ENCODE measurements around the gene PDE4DIP.
"Not testable (repeated sequence)": the region's sequence is repeated elsewhere in the genome, so short reads cannot be mapped to it uniquely, and the experiment has no call there.

The PDE4DIP gene

GRCh38 chr1:149012599-149012998, 168.4 kb downstream of the PDE4DIP start:
- FAIRE-seq; DNase-seq (ENCODE audit: extremely low spot score, insufficient read length, low read depth): not testable (repeated sequence)

GRCh38 chr1:149013513-149013912, 169.3 kb downstream of the PDE4DIP start:
- not testable (repeated sequence) for DNase-seq (ENCODE audit: extremely low spot score, insufficient read length, low read depth); FAIRE-seq

- FAIRE-seq; DNase-seq (ENCODE audit: extremely low spot score, insufficient read length, low read depth): not testable (repeated sequence)
Measured at GRCh38 chr1:149015522-149015921, 171.3 kb downstream of the PDE4DIP start.

- FAIRE-seq; DNase-seq (ENCODE audit: extremely low spot score, insufficient read length, low read depth): not testable (repeated sequence)
Measured at GRCh38 chr1:149016626-149017025, 172.4 kb downstream of the PDE4DIP start.

DNA sequence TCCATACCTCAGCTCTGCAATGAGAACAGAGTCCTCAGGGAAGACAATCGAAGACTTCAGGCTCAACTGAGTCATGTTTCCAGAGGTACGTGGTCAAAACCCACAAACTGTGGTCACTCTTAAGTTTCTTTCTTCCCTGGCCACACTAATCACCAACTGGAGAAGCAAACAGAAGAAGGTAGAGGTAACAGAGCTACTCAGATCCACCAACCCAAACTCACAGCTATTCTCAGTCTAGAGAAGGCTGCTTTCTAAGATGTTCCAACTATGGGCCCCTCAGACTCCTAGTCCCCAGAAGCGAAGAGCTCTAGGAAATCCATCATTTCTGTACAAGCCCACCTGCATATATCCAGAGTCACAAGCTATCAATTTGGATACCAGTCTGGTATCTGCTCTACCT, 174.3 kb downstream of the PDE4DIP start:
- DNase-seq (ENCODE audit: extremely low spot score, insufficient read length, low read depth); FAIRE-seq: not testable (repeated sequence)

- not testable (repeated sequence) for FAIRE-seq; DNase-seq (ENCODE audit: extremely low spot score, insufficient read length, low read depth)
Measured at GRCh38 chr1:149024327-149024726, 180.1 kb downstream of the PDE4DIP start.

- FAIRE-seq; DNase-seq (ENCODE audit: extremely low spot score, insufficient read length, low read depth): not testable (repeated sequence)
Measured at GRCh38 chr1:149033916-149034315, 189.7 kb downstream of the PDE4DIP start.

GRCh38 chr1:149043056-149043455, 198.8 kb downstream of the PDE4DIP start:
- not testable (repeated sequence) for FAIRE-seq; DNase-seq (ENCODE audit: extremely low spot score, insufficient read length, low read depth)

- FAIRE-seq; DNase-seq (ENCODE audit: extremely low spot score, insufficient read length, low read depth): not testable (repeated sequence)
Measured at GRCh38 chr1:149064611-149065010, 220.4 kb downstream of the PDE4DIP start.

DNA sequence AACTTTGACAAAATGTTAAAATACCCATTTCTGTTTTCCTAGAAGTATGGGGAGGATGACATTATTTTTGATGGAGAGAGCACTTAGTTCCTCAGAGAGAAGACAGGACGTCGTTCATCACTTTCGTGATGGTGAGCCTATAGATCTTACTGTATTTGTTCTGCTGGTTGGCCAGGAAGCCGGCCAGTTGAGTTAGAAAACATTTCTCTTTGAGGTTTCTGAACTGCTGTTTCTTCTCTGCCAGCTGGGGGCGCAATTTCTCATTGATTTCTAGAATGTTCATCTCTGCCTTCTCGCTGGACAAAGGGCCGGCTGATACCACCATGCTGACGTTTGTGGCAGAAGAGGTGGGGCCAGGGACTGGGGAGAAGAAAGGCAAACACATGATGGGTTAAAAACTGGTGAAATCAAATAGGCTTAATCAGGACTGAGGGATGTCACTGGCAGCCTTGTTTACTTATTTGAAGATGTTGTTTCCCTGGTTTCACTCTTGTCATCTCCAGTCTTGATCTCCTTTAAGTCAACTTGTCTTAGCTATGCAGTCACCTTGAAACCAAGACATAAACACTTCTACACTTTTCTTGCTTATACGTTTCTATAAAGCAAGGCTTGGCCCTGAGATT, 231.4 kb downstream of the PDE4DIP start:
- not testable (repeated sequence) for DNase-seq (ENCODE audit: extremely low spot score, insufficient read length, low read depth); FAIRE-seq

All from GM18507 (cell line).